ENCODE results near the gene DZIP1.

DNA sequence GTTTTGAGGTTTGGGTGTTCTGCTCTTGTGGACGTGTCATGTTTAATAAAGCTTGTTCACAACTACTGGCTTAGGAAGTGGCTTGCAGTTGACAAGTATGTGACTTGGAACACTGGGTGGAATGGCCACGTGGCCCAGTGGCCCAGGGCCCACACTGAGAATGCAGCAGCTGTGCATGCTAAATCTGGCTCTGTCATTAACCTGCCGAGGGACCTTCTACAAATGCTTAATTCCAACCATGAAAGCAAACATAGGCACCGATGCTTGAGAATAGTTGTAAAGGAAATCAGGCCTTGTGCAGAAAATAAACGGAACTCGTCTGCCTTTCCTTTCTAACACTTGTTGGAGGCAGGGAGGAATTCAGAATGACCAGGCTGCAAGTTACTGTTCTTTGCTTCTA is 103.6 kb downstream of the DZIP1 start:
- TF ChIP-seq MAFK (IDR thresholded peaks at IDR 0.05; ENCODE audit: partially characterized antibody) (no peak), FOSL2 (IDR thresholded peaks at IDR 0.05) (no peak), FOSL2 (CRISPR knock-in tag; IDR thresholded peaks at IDR 0.05) (no peak), RNF2 (IDR thresholded peaks at IDR 0.05; ENCODE audit: borderline replicate concordance, low read depth) (no peak), POLR2A (IDR thresholded peaks at IDR 0.05; ENCODE audit: low read length) (no peak), EP300 (IDR thresholded peaks at IDR 0.05) (no peak), CHD4 (IDR thresholded peaks at IDR 0.05; ENCODE audit: borderline replicate concordance) (no peak)
- TF ChIP-seq, protein P1, sequence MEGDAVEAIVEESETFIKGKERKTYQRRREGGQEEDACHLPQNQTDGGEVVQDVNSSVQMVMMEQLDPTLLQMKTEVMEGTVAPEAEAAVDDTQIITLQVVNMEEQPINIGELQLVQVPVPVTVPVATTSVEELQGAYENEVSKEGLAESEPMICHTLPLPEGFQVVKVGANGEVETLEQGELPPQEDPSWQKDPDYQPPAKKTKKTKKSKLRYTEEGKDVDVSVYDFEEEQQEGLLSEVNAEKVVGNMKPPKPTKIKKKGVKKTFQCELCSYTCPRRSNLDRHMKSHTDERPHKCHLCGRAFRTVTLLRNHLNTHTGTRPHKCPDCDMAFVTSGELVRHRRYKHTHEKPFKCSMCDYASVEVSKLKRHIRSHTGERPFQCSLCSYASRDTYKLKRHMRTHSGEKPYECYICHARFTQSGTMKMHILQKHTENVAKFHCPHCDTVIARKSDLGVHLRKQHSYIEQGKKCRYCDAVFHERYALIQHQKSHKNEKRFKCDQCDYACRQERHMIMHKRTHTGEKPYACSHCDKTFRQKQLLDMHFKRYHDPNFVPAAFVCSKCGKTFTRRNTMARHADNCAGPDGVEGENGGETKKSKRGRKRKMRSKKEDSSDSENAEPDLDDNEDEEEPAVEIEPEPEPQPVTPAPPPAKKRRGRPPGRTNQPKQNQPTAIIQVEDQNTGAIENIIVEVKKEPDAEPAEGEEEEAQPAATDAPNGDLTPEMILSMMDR (IDR thresholded peaks at IDR 0.05): no peak

Measured in A549 (cell line).